K562 (cell line): ENCODE measurements around the gene ZFAND5. TPM values are rescaled to one million over a fixed set of nuclear protein-coding genes. Genes with fewer than 3 reads are reported as not detected.

Source experiments
- ATAC-seq: fragments of 200-7000 bp; cut with Tn5 transposase; 3 replicates; pipeline ENCODE4 v1.9.1; 2020; ENCODE audit warnings: moderate library complexity
- BruUV-seq: library from RNA; stranded (reverse); fragments of 400-500 nt; replicated peaks from 2 replicates; lab custom pipeline; 2021; lab: Mats Ljungman, UMichigan
- CTCF ChIA-PET: fragments of 300-600 bp; formaldehyde crosslinking; extraction: SDS; loops from one replicate; lab custom pipeline; 2021; ENCODE audit warnings: low intra/inter-chr PET ratio; lab: Yijun Ruan, JAX
- POLR2A ChIA-PET: fragments of 300-600, 350-650 bp; sonication (Branson Sonifier 250); formaldehyde crosslinking; extraction: SDS; loops from one replicate; lab custom pipeline; 2021; ENCODE audit warnings: antibody characterized with exemption, inconsistent platforms; lab: Yijun Ruan, JAX
- DNase-seq, 4 experiments: peaks; one replicate each; pipeline versions ENCODE4 v3.0.0 to v3.0.0-alpha.2; 2011 to 2018; ENCODE audit warnings: low spot score in 3 of 4, mixed read lengths in 3 of 4; ENCODE audit errors: extremely low read depth in 1 of 4
- FAIRE-seq: peaks from 2 replicates; lab custom pipeline; 2011; peaks lifted over from hg19 to GRCh38; lab: Jason Lieb, UNC
- H2AFZ ChIP-seq: 2 replicates; pipeline ENCODE4 v1.6.0; 2011; ENCODE audit warnings: low read depth, low read length, control low read depth, inconsistent platforms
- H3K27ac ChIP-seq: fragments of 200-600 bp; 3 replicates; pipeline ENCODE4 v1.8.0; 2011; ENCODE audit warnings: low read depth, mild to moderate bottlenecking, control low read depth, inconsistent platforms, low read length, moderate library complexity, mixed read lengths; ENCODE audit errors: extremely low read depth
- H3K27me3 ChIP-seq, 2 experiments: fragments of 300-600 bp in 1 of 2; 2 replicates in 1 of 2; 3 replicates in 1 of 2; pipeline versions ENCODE4 v1.6.0 to v1.8.0; 2011; ENCODE audit warnings: inconsistent platforms in 2 of 2, low read length in 2 of 2, mild to moderate bottlenecking in 1 of 2, mixed read lengths in 1 of 2, moderate library complexity in 1 of 2; ENCODE audit not compliant: control insufficient read depth in 2 of 2, insufficient read depth in 2 of 2
- H3K36me3 ChIP-seq: fragments of 300-600 bp; 3 replicates; pipeline ENCODE4 v1.8.0; 2011; ENCODE audit warnings: mild to moderate bottlenecking, low read length, inconsistent platforms; ENCODE audit not compliant: control insufficient read depth, insufficient read depth
- H3K4me1 ChIP-seq, 2 experiments: fragments of 200-600 bp in 1 of 2; replicated peaks in 1 of 2; 2 replicates in 1 of 2; 3 replicates in 1 of 2; pipeline versions ENCODE4 v1.5.1 to v1.8.0; 2011; ENCODE audit warnings: inconsistent platforms in 2 of 2, low read length in 2 of 2, mild to moderate bottlenecking in 1 of 2, mixed read lengths in 1 of 2, moderate library complexity in 1 of 2; ENCODE audit not compliant: control insufficient read depth in 2 of 2, insufficient read depth in 2 of 2
- H3K4me2 ChIP-seq: 2 replicates; pipeline ENCODE4 v1.6.1; 2011; ENCODE audit warnings: low read length, control low read depth, inconsistent platforms, mixed read lengths; ENCODE audit not compliant: insufficient read depth
- H3K4me3 ChIP-seq: fragments of 200-600 bp; sonication (generic), shearing (Covaris generic); 2 replicates; pipeline ENCODE4 v1.5.1; 2016; ENCODE audit warnings: control low read depth, inconsistent platforms
- H3K79me2 ChIP-seq: fragments of 200-600 bp; 3 replicates; pipeline ENCODE4 v1.8.0; 2011; ENCODE audit warnings: low read length, inconsistent platforms; ENCODE audit not compliant: control insufficient read depth, insufficient read depth
- H3K9ac ChIP-seq, 2 experiments: 2 replicates each; pipeline versions ENCODE4 v1.6.0 to v1.6.1; 2011; ENCODE audit warnings: low read depth in 2 of 2, low read length in 2 of 2, control low read depth in 1 of 2, inconsistent platforms in 1 of 2, mild to moderate bottlenecking in 1 of 2, mixed read lengths in 1 of 2; ENCODE audit not compliant: insufficient read depth in 1 of 2
- H3K9me1 ChIP-seq: one replicate; pipeline ENCODE4 v1.6.0; 2011; ENCODE audit warnings: inconsistent platforms, mild to moderate bottlenecking, low read length, moderate library complexity; ENCODE audit not compliant: control insufficient read depth, insufficient read depth
- H3K9me3 ChIP-seq: replicated peaks from 2 replicates; pipeline ENCODE4 v1.5.1; 2011; ENCODE audit warnings: low read depth, low read length, inconsistent platforms; ENCODE audit not compliant: control insufficient read depth, insufficient read depth
- H4K20me1 ChIP-seq: replicated peaks from 2 replicates; pipeline ENCODE4 v1.6.1; 2011; ENCODE audit warnings: low read length, inconsistent platforms, mixed read lengths; ENCODE audit not compliant: control insufficient read depth, insufficient read depth
- ETV5 ChIP-seq: sonication (generic); formaldehyde crosslinking; IDR thresholded peaks from 2 replicates; pipeline ENCODE4 v1.4.0; 2020; ENCODE audit warnings: low read depth, mild to moderate bottlenecking, missing genetic modification reagents
- FOXP1 ChIP-seq: sonication (generic); formaldehyde crosslinking; IDR thresholded peaks from 2 replicates; pipeline ENCODE4 v1.8.0; 2022; ENCODE audit warnings: mild to moderate bottlenecking, missing genetic modification reagents
- MAX ChIP-seq: sonication (generic); formaldehyde crosslinking; IDR thresholded peaks from 2 replicates; pipeline ENCODE4 v1.9.0; 2022; ENCODE audit warnings: mild to moderate bottlenecking, missing genetic modification reagents
- POLR2A ChIP-seq: fragments of 450-650 bp; conservative IDR thresholded peaks from 2 replicates; pipeline ENCODE4 v1.6.1; 2016
- SAP30 ChIP-seq: fragments of 200-600 bp; sonication (generic); IDR thresholded peaks from 2 replicates; pipeline ENCODE4 v1.6.1; 2012; ENCODE audit warnings: borderline replicate concordance, low read depth, mild to moderate bottlenecking, moderate library complexity, low read length, control low read depth, inconsistent platforms; ENCODE audit not compliant: insufficient read depth, poor library complexity, severe bottlenecking
- SMARCE1 ChIP-seq: fragments of 450-650 bp; IDR thresholded peaks from 2 replicates; pipeline ENCODE4 v1.7.1; 2016; ENCODE audit warnings: mild to moderate bottlenecking
- SRSF1 ChIP-seq: fragments of 200-400 bp; formaldehyde crosslinking; IDR thresholded peaks from 2 replicates; pipeline ENCODE4 v1.6.1; 2017; ENCODE audit warnings: mild to moderate bottlenecking, low read depth, low read length, moderate library complexity
- TAL1 ChIP-seq: fragments of 450-650 bp; IDR thresholded peaks from 2 replicates; pipeline ENCODE4 v1.6.1; 2016; ENCODE audit warnings: mild to moderate bottlenecking
- TEAD1 ChIP-seq, 2 experiments: fragments of 450-650 bp in 1 of 2; sonication (generic) in 1 of 2; formaldehyde crosslinking; IDR thresholded peaks; 2 replicates each; pipeline versions ENCODE4 v1.4.0 to v1.8.0; 2020 to 2022; ENCODE audit warnings: mild to moderate bottlenecking in 2 of 2, missing genetic modification reagents in 1 of 2
- ZNF76 ChIP-seq: fragments of 250-450 bp; sonication (Bioruptor Pico); IDR thresholded peaks from 2 replicates; pipeline ENCODE4 v1.4.0; 2020; ENCODE audit warnings: mild to moderate bottlenecking, moderate library complexity, borderline replicate concordance
- ZNF830 ChIP-seq: fragments of 250-450 bp; sonication (Bioruptor Pico); IDR thresholded peaks from 2 replicates; pipeline ENCODE4 v1.5.0; 2021; ENCODE audit warnings: mild to moderate bottlenecking
- WGBS: fragments of 100-300 bp; shearing (Covaris generic); methylation state at CpG from one replicate; pipeline ENCODE4 v1.1.6; 2016; ENCODE audit warnings: low coverage, mixed read lengths; ENCODE audit not compliant: insufficient coverage; ENCODE audit errors: missing lambda C conversion rate; 5-methylcytosine and 5-hydroxymethylcytosine counted together
- in situ Hi-C: fragments of 300-500 bp; cut with MboI; formaldehyde crosslinking; loops from 4 replicates; pipeline ENCODE4 v1.15.0; 2018; ENCODE audit warnings: inconsistent platforms, mixed read lengths
- intact Hi-C: fragments of 100-400 bp; cut with micrococcal nuclease; formaldehyde crosslinking; loops from 2 replicates; pipeline ENCODE4 v1.14.2; 2022
- polyA plus RNA-seq, 8 experiments: library from polyadenylated mRNA; depleted of rRNA in 4 of 8; stranded (reverse) in 5 of 8; unstranded in 3 of 8; fragments of >200 nt; fragmentation: Nextera tagmentation in 2 of 8; fragmentation: Illumina TruSeq in 1 of 8; extraction: Ambion mirVana in 2 of 8; extraction: Trizol in 1 of 8; gene quantifications; 2 replicates each; pipeline versions ENCODE4 v1.2.1 to v1.2.3, GENCODE V29; 2011 to 2014; ENCODE audit warnings: inconsistent platforms in 1 of 8, missing spikeins in 1 of 8
- total RNA-seq, 7 experiments: library from RNA; depleted of rRNA in 6 of 7; stranded (reverse); fragments of >200 nt in 6 of 7; fragmentation: Illumina TruSeq in 2 of 7; extraction: Trizol in 2 of 7; gene quantifications; 2 replicates each; pipeline versions ENCODE4 v1.2.1 to v1.2.3, GENCODE V29; 2011 to 2021; ENCODE audit warnings: low replicate concordance in 1 of 7

ZFAND5 gene
- total and polyA plus RNA-seq, 9 of the 15 experiments (the other 6 are each of a cell fraction or from before 2014, with no cell fraction given): 12.7 to 64.2 (median 34.5) TPM

- TF ChIP-seq MAX (CRISPR knock-in tag) (peak; percentile 4; the same call in 1 of the 2 replicates), SMARCE1 (no peak), ZNF830 (CRISPR knock-in tag) (peak; percentile 66; the same call in 1 of the 2 replicates), TEAD1 (CRISPR knock-in tag; IDR thresholded peaks at IDR 0.05) (peak in 1 of 2 experiments; percentile 32; a peak in 1 of 4 replicates), POLR2A (peak; percentile 94), SRSF1 (no peak)
Observed at GRCh38 chr9:72364679-72365524, at the start of gene ZFAND5 (continued).

GRCh38 chr9:72412483-72413040, 47.6 kb upstream of the ZFAND5 start:
- no peak overlapping the region for H2AFZ ChIP-seq
- in situ Hi-C loops: no loop called here
- WGBS: 4% methylated on average over 2 of the region's 2 CpGs
- H3K36me3 ChIP-seq: no peaks in the 10 kb centered on the region
- ChIA-PET CTCF (no interaction called here), POLR2A (interaction anchor here (0.6 kb wide), 1 partner anchor 15 kb away, joined by 3 read pairs; no protein-coding TSS in a partner anchor)
- ATAC-seq (no peak), DNase-seq (no peak), FAIRE-seq (no peak)
- H4K20me1 ChIP-seq: no peaks in the 10 kb centered on the region
- H3K9me1 ChIP-seq: no peaks in the 10 kb centered on the region
- intact Hi-C loops: no loop called here
- no peaks in the 10 kb centered on the region for H3K9me3 ChIP-seq
- no peak overlapping the region for H3K4me3 ChIP-seq
- H3K27me3 ChIP-seq: peaks cover 0 to 7% of the 10 kb centered on the region in 2 experiments; a peak in 2 of 5 replicates
- H3K4me1 ChIP-seq: no peaks in the 10 kb centered on the region
- H3K27ac ChIP-seq: no peak overlapping the region
- H3K79me2 ChIP-seq: no peaks in the 10 kb centered on the region
- no peak overlapping the region for H3K9ac ChIP-seq
- TF ChIP-seq ZNF76 (CRISPR knock-in tag) (no peak), SAP30 (no peak), ETV5 (no peak), FOXP1 (no peak), TAL1 (no peak)
- no peak overlapping the region for H3K4me2 ChIP-seq
- no TSS peak for BruUV-seq
